HCT116 (cell line): ENCODE measurements around the gene DDOST. TPM values are rescaled to one million over a fixed set of nuclear protein-coding genes. Genes with fewer than 3 reads are reported as not detected.

Experiments used
- ATAC-seq: fragments of 200-7000 bp; cut with Tn5 transposase; 2 replicates; pipeline ENCODE4 v1.9.1; 2020; ENCODE audit warnings: mild to moderate bottlenecking, moderate library complexity
- BruUV-seq: library from RNA; stranded (reverse); fragments of 400-500 nt; replicated peaks from 2 replicates; lab custom pipeline; 2021; lab: Mats Ljungman, UMichigan
- CTCF ChIA-PET: fragments of 300-600 bp; sonication (Branson Sonifier 250); formaldehyde crosslinking; loops from one replicate; lab custom pipeline; 2021; ENCODE audit warnings: antibody characterized with exemption; lab: Charles Lee
- POLR2A ChIA-PET: fragments of 300-600, 350-600 bp; sonication (Branson Sonifier 250); formaldehyde crosslinking; loops from one replicate; lab custom pipeline; 2021; ENCODE audit warnings: antibody characterized with exemption; lab: Charles Lee
- RAD21 ChIA-PET, 2 experiments: fragments of 300-600 bp; sonication (Branson Sonifier 250); formaldehyde crosslinking; loops; one replicate each; lab custom pipeline; 2023; ENCODE audit warnings: low total read pairs in 2 of 2; ENCODE audit not compliant: uncharacterized antibody in 2 of 2, unreplicated experiment in 2 of 2, low non-redundant PET in 1 of 2; lab: Charles Lee
- DNase-seq: peaks from one replicate; pipeline ENCODE4 v3.0.0-alpha.2; 2010; ENCODE audit warnings: low read depth, low spot score
- H2AFZ ChIP-seq: fragments of 200-600 bp; shearing (Covaris generic), sonication (generic); 2 replicates; pipeline ENCODE4 v1.6.1; 2017; ENCODE audit warnings: low read depth, mixed run types, mixed read lengths, antibody characterized with exemption, low read length; ENCODE audit not compliant: poor library complexity, severe bottlenecking
- H3K27ac ChIP-seq: 2 replicates; pipeline ENCODE4 v1.5.1; 2012; ENCODE audit warnings: low read depth, low read length
- H3K27me3 ChIP-seq: fragments of 200-600 bp; sonication (generic); 2 replicates; pipeline ENCODE4 v1.6.1; 2016; ENCODE audit warnings: mixed run types, low read length, mixed read lengths; ENCODE audit not compliant: insufficient read depth
- H3K36me3 ChIP-seq, 2 experiments: fragments of 200-500 bp in 1 of 2; fragments of 200-600 bp in 1 of 2; sonication (Bioruptor generic) in 1 of 2; sonication (generic) in 1 of 2; 2 replicates each; pipeline versions ENCODE4 v1.5.1 to v1.6.1; 2014 to 2016; ENCODE audit warnings: low read length in 2 of 2, inconsistent platforms in 1 of 2, mixed read lengths in 1 of 2, mixed run types in 1 of 2; ENCODE audit not compliant: insufficient read depth in 2 of 2, control insufficient read depth in 1 of 2
- H3K4me1 ChIP-seq, 2 experiments: fragments of 200-600 bp in 1 of 2; sonication (generic) in 1 of 2; 2 replicates each; pipeline versions ENCODE4 v1.5.1 to v1.6.1; 2012 to 2017; ENCODE audit warnings: low read length in 2 of 2, inconsistent platforms in 1 of 2, mild to moderate bottlenecking in 1 of 2, mixed read lengths in 1 of 2, mixed run types in 1 of 2, moderate library complexity in 1 of 2; ENCODE audit not compliant: insufficient read depth in 2 of 2, control insufficient read depth in 1 of 2
- H3K4me2 ChIP-seq: fragments of 200-600 bp; sonication (generic); 2 replicates; pipeline ENCODE4 v1.6.1; 2017; ENCODE audit warnings: mixed run types, low read length, mixed read lengths
- H3K4me3 ChIP-seq, 2 experiments: fragments of 200-600 bp in 1 of 2; sonication (generic) in 1 of 2; replicated peaks in 1 of 2; 2 replicates each; pipeline ENCODE4 v1.5.1; 2011 to 2016; ENCODE audit warnings: low read length in 2 of 2, control low read depth in 1 of 2, low read depth in 1 of 2, mild to moderate bottlenecking in 1 of 2, mixed read lengths in 1 of 2, mixed run types in 1 of 2
- H3K79me2 ChIP-seq: fragments of 200-600 bp; sonication (generic); 2 replicates; pipeline ENCODE4 v1.6.1; 2017; ENCODE audit warnings: mild to moderate bottlenecking, mixed run types, low read length, moderate library complexity, mixed read lengths; ENCODE audit not compliant: insufficient read depth
- H3K9ac ChIP-seq: fragments of 200-600 bp; sonication (generic); 2 replicates; pipeline ENCODE4 v1.6.1; 2016; ENCODE audit warnings: low read length, mixed read lengths
- H3K9me2 ChIP-seq: fragments of 200-600 bp; sonication (generic), shearing (Covaris generic); 2 replicates; pipeline ENCODE4 v1.6.1; 2017; ENCODE audit warnings: mixed run types, mild to moderate bottlenecking, moderate library complexity; ENCODE audit not compliant: insufficient read depth
- H3K9me3 ChIP-seq, 2 experiments: fragments of 200-500 bp in 1 of 2; fragments of 200-600 bp in 1 of 2; sonication (Bioruptor generic) in 1 of 2; sonication (generic) in 1 of 2; 2 replicates each; pipeline ENCODE4 v1.6.1; 2014 to 2017; ENCODE audit warnings: low read length in 2 of 2, mixed read lengths in 2 of 2, inconsistent platforms in 1 of 2, low read depth in 1 of 2, mild to moderate bottlenecking in 1 of 2, mixed run types in 1 of 2, moderate library complexity in 1 of 2; ENCODE audit not compliant: control insufficient read depth in 1 of 2, insufficient read depth in 1 of 2
- H4K20me1 ChIP-seq: fragments of 200-600 bp; sonication (generic), shearing (Covaris generic); 2 replicates; pipeline ENCODE4 v1.6.1; 2017; ENCODE audit warnings: mixed run types, mild to moderate bottlenecking, moderate library complexity; ENCODE audit not compliant: insufficient read depth
- EGR1 ChIP-seq: IDR thresholded peaks from 2 replicates; pipeline ENCODE4 v1.6.1; 2012; ENCODE audit warnings: low read depth
- EZH2phosphoT487 ChIP-seq: fragments of 200-600 bp; IDR thresholded peaks from 2 replicates; pipeline ENCODE4 v1.6.1; 2018; ENCODE audit warnings: antibody characterized with exemption, borderline replicate concordance
- RAD21 ChIP-seq: IDR thresholded peaks from 2 replicates; pipeline ENCODE4 v1.6.1; 2012; ENCODE audit warnings: low read depth, mild to moderate bottlenecking
- SP1 ChIP-seq: IDR thresholded peaks from 2 replicates; pipeline ENCODE4 v1.6.1; 2012; ENCODE audit warnings: low read depth
- YY1 ChIP-seq: IDR thresholded peaks from 2 replicates; pipeline ENCODE4 v1.6.1; 2011; ENCODE audit warnings: low read length, low read depth, moderate library complexity, mild to moderate bottlenecking; ENCODE audit not compliant: insufficient replicate concordance; ENCODE audit errors: extremely low read depth
- intact Hi-C: fragments of 100-400 bp; cut with micrococcal nuclease; formaldehyde crosslinking; loops from 2 replicates; pipeline ENCODE4 v1.10.0; 2022
- total RNA-seq: library from RNA; stranded (reverse); gene quantifications from one replicate; pipeline ENCODE4 v1.2.1, GENCODE V29; 2021; ENCODE audit not compliant: unreplicated experiment
- TF ChIP-seq, protein P1 (sequence below): IDR thresholded peaks from 2 replicates; pipeline ENCODE4 v1.6.1; 2012
- TF ChIP-seq, protein P2 (sequence below): IDR thresholded peaks from 2 replicates; pipeline ENCODE4 v1.6.1; 2012
- TF ChIP-seq, protein P3 (sequence below): IDR thresholded peaks from 2 replicates; pipeline ENCODE4 v1.6.1; 2011; ENCODE audit warnings: mild to moderate bottlenecking, low read length, moderate library complexity; ENCODE audit not compliant: insufficient replicate concordance; ENCODE audit errors: extremely low read depth

DDOST gene
- total RNA-seq, 1 experiment from 2014 or later = 387 TPM

DNA sequence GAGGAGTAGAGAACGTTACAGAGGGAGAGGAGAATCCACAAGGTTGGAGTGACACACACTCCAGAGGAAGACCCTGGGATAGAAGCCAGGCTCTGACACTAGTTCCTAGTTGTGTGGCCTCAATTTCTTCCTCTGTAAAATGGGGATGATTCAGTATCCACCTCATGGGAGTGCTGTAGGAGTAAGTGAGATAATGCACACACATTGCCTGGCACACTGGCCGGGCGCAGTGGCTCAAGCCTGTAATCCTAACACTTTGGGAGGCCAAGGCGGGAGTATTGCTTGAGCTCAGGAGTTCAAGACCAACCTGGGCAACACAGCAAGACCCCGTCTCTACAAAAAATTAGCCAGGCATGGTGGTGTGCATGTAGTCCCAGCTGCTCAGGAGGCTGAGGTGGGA, 47.7 kb upstream of the DDOST start:
- BruUV-seq = no TSS peak
- POLR2A ChIA-PET = no interaction called here

More for the DNA sequence above, 47.7 kb upstream of the DDOST start:
- RAD21 ChIA-PET = no interaction called here
- H3K4me1 ChIP-seq = no peaks in the 10 kb centered on the region
- H3K4me3 ChIP-seq = no peak overlapping the region
- H2AFZ ChIP-seq = no peak overlapping the region
- no peak for TF ChIP-seq SP1
- TF ChIP-seq, protein P1, sequence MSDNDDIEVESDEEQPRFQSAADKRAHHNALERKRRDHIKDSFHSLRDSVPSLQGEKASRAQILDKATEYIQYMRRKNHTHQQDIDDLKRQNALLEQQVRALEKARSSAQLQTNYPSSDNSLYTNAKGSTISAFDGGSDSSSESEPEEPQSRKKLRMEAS = no peak
- TF ChIP-seq, protein P2, sequence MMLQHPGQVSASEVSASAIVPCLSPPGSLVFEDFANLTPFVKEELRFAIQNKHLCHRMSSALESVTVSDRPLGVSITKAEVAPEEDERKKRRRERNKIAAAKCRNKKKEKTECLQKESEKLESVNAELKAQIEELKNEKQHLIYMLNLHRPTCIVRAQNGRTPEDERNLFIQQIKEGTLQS = no peak
- TF ChIP-seq EZH2phosphoT487 = no peak
- no peak for TF ChIP-seq YY1
- TF ChIP-seq, protein P3, sequence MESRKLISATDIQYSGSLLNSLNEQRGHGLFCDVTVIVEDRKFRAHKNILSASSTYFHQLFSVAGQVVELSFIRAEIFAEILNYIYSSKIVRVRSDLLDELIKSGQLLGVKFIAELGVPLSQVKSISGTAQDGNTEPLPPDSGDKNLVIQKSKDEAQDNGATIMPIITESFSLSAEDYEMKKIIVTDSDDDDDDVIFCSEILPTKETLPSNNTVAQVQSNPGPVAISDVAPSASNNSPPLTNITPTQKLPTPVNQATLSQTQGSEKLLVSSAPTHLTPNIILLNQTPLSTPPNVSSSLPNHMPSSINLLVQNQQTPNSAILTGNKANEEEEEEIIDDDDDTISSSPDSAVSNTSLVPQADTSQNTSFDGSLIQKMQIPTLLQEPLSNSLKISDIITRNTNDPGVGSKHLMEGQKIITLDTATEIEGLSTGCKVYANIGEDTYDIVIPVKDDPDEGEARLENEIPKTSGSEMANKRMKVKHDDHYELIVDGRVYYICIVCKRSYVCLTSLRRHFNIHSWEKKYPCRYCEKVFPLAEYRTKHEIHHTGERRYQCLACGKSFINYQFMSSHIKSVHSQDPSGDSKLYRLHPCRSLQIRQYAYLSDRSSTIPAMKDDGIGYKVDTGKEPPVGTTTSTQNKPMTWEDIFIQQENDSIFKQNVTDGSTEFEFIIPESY = no peak
- TF ChIP-seq RAD21 = no peak
- TF ChIP-seq EGR1 = no peak
- no peaks in the 10 kb centered on the region for H3K79me2 ChIP-seq
- no peaks in the 10 kb centered on the region for H4K20me1 ChIP-seq
- H3K36me3 ChIP-seq = no peaks in the 10 kb centered on the region
- H3K27me3 ChIP-seq = no peaks in the 10 kb centered on the region
- intact Hi-C loops = no loop called here
- no peaks in the 10 kb centered on the region for H3K9me3 ChIP-seq
- no peak overlapping the region for H3K9ac ChIP-seq
- ATAC-seq (no peak), DNase-seq (no peak)
- CTCF ChIA-PET = no interaction called here
- H3K9me2 ChIP-seq = no peaks in the 10 kb centered on the region
- H3K4me2 ChIP-seq = no peak overlapping the region
- no peak overlapping the region for H3K27ac ChIP-seq
